Camera-type eye (tissue), 1 donor: ENCODE data around the gene CACNA1A. TPM values are rescaled to one million over a fixed set of nuclear protein-coding genes. Genes with fewer than 3 reads are reported as not detected.

Experiments
- total RNA-seq: library from RNA; depleted of rRNA; stranded (reverse); fragments of >200 nt; gene quantifications from one replicate; pipeline ENCODE4 v1.2.3, GENCODE V29; 2014

Gene CACNA1A
- total RNA-seq: 23.1 TPM

DNA sequence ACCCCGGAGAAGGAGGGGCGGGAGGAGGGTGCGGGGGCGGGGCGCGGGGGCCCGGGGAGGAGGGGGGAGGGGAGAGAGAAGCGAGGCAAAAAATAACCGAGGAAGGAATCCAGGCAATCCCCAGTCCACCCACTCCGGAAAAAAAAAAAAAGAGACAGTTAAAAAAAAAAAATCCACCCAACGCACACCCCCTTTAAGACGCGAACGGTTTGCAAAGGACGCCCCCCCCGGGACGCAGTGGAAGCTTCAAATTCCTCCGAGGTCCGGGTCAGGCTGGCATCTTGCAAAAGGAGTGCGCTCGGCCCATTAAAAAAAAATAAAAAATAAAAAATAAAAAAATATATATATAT is at the start of gene CACNA1A:
TSS of gene CACNA1A (minus strand) at position 9 of the 350 bp plus-strand sequence. CDS start 255 bp downstream, outside the sequence.

